ENCODE data around the gene LYZL1. TPM values are rescaled to one million over a fixed set of nuclear protein-coding genes. Genes with fewer than 3 reads are reported as not detected.
A peak's percentile ranks its signal among the peaks of the same experiment; 100 is the strongest.
"Not testable (repeated sequence)": the region's sequence is repeated elsewhere in the genome, so short reads cannot be mapped to it uniquely, and the experiment has no call there.

The LYZL1 gene
- total RNA-seq, 4 donors from 2014 or later: not detected

DNA sequence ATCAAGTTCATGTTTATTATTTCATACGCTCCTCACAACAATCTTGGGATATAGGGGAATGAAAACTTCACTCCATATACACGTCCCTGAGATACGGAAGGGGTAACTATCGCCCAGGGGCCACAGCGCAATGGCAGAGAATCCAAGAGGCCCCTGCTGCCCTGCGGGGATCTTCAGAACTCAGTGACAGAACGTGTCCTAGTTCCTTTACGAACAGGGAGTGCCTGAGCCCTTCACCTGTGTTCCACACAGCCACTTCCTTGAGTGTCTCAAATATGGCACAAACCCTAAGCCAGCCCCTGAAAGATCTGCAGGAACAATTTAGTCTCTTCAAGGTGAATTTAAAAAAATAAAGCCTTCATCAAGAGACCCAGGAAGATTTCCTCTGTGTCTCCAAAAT lies 25.9 kb downstream of the LYZL1 start:
- DNase-seq: no peak
- Histone ChIP-seq H3K9me3 (no peaks in the 10 kb centered on the region), H3K27ac (no peak overlapping the region), H3K27me3 (no peaks in the 10 kb centered on the region), H3K4me1 (no peaks in the 10 kb centered on the region), H3K36me3 (no peaks in the 10 kb centered on the region), H3K4me3 (no peak overlapping the region)
- intact Hi-C loops (cut with DNase I; ENCODE audit: low total_unique reads): no loop called here
- no peak for TF ChIP-seq POLR2A (IDR thresholded peaks at IDR 0.05)
- TF ChIP-seq, protein P1, sequence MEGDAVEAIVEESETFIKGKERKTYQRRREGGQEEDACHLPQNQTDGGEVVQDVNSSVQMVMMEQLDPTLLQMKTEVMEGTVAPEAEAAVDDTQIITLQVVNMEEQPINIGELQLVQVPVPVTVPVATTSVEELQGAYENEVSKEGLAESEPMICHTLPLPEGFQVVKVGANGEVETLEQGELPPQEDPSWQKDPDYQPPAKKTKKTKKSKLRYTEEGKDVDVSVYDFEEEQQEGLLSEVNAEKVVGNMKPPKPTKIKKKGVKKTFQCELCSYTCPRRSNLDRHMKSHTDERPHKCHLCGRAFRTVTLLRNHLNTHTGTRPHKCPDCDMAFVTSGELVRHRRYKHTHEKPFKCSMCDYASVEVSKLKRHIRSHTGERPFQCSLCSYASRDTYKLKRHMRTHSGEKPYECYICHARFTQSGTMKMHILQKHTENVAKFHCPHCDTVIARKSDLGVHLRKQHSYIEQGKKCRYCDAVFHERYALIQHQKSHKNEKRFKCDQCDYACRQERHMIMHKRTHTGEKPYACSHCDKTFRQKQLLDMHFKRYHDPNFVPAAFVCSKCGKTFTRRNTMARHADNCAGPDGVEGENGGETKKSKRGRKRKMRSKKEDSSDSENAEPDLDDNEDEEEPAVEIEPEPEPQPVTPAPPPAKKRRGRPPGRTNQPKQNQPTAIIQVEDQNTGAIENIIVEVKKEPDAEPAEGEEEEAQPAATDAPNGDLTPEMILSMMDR (IDR thresholded peaks at IDR 0.05): no peak

DNA sequence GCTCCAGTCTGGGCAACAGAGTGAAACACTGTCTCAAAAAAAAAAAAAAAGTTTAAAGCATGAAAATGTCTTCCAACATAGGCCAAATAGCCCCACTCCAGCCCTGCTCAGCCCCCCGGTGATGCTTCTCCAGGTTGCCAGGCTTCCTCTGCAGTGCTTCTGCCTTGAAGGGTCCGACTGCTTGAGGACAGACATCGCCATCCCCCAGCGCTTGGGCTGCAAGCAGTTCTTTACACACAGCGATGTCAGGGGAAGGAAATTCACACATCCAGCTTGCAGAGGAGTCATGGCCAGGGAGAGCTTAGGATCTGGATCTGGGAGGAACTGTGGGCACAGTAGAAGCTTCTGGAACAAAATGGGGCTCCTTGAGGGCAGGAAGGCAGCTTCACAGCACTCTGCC lies 26.9 kb downstream of the LYZL1 start:
- H3K9me3 ChIP-seq: no peaks in the 10 kb centered on the region
- no peaks in the 10 kb centered on the region for H3K4me1 ChIP-seq
- no peak for TF ChIP-seq POLR2A (IDR thresholded peaks at IDR 0.05)
- TF ChIP-seq, protein P1 (IDR thresholded peaks at IDR 0.05): no peak
- no peak for DNase-seq
- no peak overlapping the region for H3K4me3 ChIP-seq
- no peak overlapping the region for H3K27ac ChIP-seq
- no peaks in the 10 kb centered on the region for H3K27me3 ChIP-seq
- intact Hi-C loops (cut with DNase I; ENCODE audit: low total_unique reads): no loop called here
- no peaks in the 10 kb centered on the region for H3K36me3 ChIP-seq

DNA sequence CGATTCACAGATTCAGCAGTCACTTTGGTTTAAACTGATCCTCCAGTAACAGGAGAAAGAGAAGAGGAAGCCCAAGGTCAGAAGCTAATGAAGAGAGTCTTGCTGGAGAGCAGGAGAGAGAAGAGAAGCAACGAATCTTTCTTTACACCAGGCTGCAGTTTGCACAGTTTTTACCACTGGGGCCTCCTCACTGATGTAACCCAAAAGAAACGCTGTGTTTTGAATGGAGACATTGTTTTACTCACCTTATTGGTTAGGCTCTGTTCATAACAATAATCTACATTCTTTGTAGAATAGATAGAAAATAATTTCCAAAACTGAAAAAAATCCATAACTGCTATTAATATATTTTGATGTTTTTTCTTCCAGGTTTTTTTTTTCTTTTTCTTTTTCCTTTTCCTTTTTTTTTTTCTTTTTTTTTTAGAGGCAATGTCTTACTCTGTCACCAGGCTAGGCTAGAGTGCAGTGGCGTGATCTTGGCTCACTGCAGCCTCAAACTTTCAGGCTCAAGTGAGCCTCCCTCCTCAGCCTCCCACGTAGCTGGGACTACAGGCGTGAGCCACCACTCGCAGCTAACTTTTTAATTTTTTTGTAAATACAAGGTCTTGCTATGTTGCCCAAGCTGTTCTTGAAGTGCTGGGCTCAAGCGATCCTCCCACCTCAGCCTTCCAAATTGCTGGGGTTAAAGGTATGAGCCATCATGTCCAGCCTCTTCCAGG lies 27.6 kb downstream of the LYZL1 start:
- TF ChIP-seq, protein P1 (IDR thresholded peaks at IDR 0.05): no peak
- no peak for TF ChIP-seq POLR2A (IDR thresholded peaks at IDR 0.05)
- Histone ChIP-seq H3K4me1 (no peaks in the 10 kb centered on the region), H3K4me3 (no peak overlapping the region), H3K27me3 (no peaks in the 10 kb centered on the region), H3K27ac (no peak overlapping the region), H3K9me3 (no peaks in the 10 kb centered on the region), H3K36me3 (no peaks in the 10 kb centered on the region)
- intact Hi-C loops (cut with DNase I; ENCODE audit: low total_unique reads): no loop called here
- no peak for DNase-seq

DNA sequence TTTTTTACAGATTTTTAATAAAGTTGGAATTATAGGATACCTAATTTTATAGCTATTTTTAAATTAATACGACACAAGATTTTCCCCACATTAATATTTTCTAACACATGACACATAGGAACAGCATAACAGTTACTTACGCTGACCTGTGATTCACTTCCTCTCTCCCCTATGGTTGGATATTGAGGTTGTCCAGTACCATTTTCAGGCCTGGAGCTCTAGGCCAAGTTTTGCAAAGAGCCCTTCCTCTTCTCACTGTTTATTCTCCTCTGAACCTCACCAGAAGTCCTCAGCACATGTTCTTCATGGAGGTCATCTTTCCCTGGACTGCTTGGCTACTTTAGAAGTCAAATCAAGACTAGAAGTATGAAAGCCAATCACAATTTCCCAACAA lies 28.2 kb downstream of the LYZL1 start:
- H3K27me3 ChIP-seq: no peaks in the 10 kb centered on the region
- TF ChIP-seq, protein P1 (IDR thresholded peaks at IDR 0.05): no peak
- no peak for TF ChIP-seq POLR2A (IDR thresholded peaks at IDR 0.05)
- no peaks in the 10 kb centered on the region for H3K9me3 ChIP-seq
- H3K36me3 ChIP-seq: no peaks in the 10 kb centered on the region
- no peaks in the 10 kb centered on the region for H3K4me1 ChIP-seq
- intact Hi-C loops (cut with DNase I; ENCODE audit: low total_unique reads): no loop called here
- DNase-seq: no peak
- no peak overlapping the region for H3K4me3 ChIP-seq
- no peak overlapping the region for H3K27ac ChIP-seq

DNA sequence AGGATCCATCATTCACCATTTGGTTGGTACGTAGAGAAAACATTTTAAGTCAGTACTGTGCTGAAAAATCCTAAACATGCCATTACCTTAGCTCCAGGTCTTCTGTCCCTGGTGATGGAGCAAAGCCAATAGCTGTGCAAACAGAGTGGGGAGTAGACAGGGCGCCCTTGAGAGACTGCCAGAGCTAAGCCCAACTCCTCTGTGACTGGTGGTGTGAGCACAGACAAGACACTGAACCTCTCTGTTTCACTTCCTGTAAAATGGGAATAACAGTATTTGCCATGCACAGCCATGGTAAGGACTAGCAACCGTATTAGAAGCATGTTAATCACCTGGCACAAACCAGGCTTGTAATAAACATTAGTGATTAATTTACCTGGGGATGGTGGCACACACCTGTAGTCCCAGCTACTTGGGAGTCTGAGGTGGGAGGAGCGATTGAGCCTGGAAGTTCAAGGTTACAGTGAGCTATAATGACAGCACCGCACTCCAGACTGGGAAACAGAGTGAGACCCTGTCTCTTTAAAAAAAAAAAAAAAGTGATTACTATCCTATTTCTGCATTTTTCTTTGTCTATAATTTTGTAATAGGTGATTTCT lies 28.7 kb downstream of the LYZL1 start:
- Histone ChIP-seq H3K4me1 (no peaks in the 10 kb centered on the region), H3K27me3 (no peaks in the 10 kb centered on the region), H3K27ac (no peak overlapping the region), H3K4me3 (no peak overlapping the region), H3K36me3 (no peaks in the 10 kb centered on the region), H3K9me3 (no peaks in the 10 kb centered on the region)
- DNase-seq: no peak
- intact Hi-C loops (cut with DNase I; ENCODE audit: low total_unique reads): no loop called here
- TF ChIP-seq POLR2A (IDR thresholded peaks at IDR 0.05): no peak
- TF ChIP-seq, protein P1 (IDR thresholded peaks at IDR 0.05): no peak

DNA sequence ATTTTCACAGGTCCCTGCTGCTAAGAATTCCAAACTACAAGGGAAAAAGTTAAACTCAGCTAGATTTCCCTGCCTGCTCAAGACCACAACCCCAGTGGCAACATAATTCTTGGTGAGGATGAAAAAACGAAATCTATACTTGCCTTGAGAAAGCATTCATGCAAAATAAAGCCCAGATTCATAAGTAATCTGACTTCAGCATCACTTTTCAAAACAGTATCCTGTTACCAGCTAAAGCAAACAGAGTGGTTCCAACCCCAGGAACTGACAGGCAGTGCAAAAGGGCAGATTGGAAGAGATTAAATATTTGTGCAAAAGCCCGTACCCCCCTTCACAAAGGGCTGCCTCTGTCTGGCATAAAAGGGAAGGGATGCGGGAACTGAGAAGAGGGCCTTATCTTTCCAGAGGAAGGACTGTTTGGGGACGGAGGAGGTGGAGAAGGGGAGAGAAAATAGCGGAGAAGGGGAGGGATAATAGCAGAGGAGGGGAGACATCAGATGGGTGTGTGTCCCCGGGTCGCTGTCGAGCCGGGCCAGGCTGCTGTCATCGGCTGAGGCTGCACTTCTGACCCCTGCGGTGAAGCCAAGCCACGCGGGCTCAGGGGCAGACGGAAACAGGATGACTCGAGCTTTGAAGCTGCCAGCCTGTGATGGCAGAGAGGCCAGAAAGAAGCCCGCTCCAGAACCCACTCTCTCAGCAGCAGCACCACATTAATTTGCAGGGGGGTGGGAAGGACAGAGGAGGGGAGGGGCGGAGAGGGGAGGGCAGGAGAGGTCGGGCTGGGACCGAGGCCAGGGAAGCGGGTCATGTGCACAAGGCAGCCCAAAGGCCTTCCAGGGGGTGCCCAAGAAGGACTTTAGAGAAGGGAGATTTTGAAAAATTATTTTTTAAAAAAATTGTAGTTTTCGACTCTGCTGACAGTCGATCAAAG lies 29.5 kb downstream of the LYZL1 start:
- peak; percentile 24 to 38 for DNase-seq
- H3K9me3 ChIP-seq; intact Hi-C loops (cut with DNase I; ENCODE audit: low total_unique reads); H3K4me1 ChIP-seq; H3K36me3 ChIP-seq; H3K4me3 ChIP-seq; H3K27ac ChIP-seq; H3K27me3 ChIP-seq: not testable (repeated sequence)

Data from uterus (tissue), 4 donors.